Hepatocyte (in vitro differentiated cells): ENCODE measurements around the gene ATP13A3. TPM values are rescaled to one million over a fixed set of nuclear protein-coding genes. Genes with fewer than 3 reads are reported as not detected.

ENCODE experiments used
- DNase-seq: peaks from one replicate; pipeline ENCODE4 v3.0.0-alpha.2; 2016; ENCODE audit warnings: low spot score
- H2AFZ ChIP-seq: fragments of 200-600 bp; sonication (generic); 2 replicates; pipeline ENCODE4 v1.6.0; 2016; ENCODE audit warnings: antibody characterized with exemption, mild to moderate bottlenecking
- H3K27ac ChIP-seq: fragments of 200-600 bp; sonication (generic); 2 replicates; pipeline ENCODE4 v1.5.1; 2016; ENCODE audit warnings: mild to moderate bottlenecking
- H3K27me3 ChIP-seq: fragments of 200-600 bp; sonication (generic); 2 replicates; pipeline ENCODE4 v1.6.1; 2016
- H3K36me3 ChIP-seq: fragments of 200-600 bp; sonication (generic); replicated peaks from 2 replicates; pipeline ENCODE4 v1.5.1; 2016; ENCODE audit warnings: low read depth; ENCODE audit not compliant: insufficient read depth
- H3K4me1 ChIP-seq: fragments of 200-600 bp; sonication (generic); 2 replicates; pipeline ENCODE4 v1.5.1; 2016; ENCODE audit warnings: mild to moderate bottlenecking, moderate library complexity; ENCODE audit not compliant: insufficient read depth
- H3K4me2 ChIP-seq: fragments of 200-600 bp; sonication (generic); 2 replicates; pipeline ENCODE4 v1.6.0; 2016
- H3K4me3 ChIP-seq: fragments of 200-600 bp; sonication (generic); 2 replicates; pipeline ENCODE4 v1.5.1; 2016; ENCODE audit warnings: mild to moderate bottlenecking
- H3K79me2 ChIP-seq: fragments of 200-600 bp; sonication (generic); 2 replicates; pipeline ENCODE4 v1.6.0; 2017; ENCODE audit warnings: mild to moderate bottlenecking
- H3K9me2 ChIP-seq: fragments of 200-600 bp; sonication (generic); replicated peaks from 2 replicates; pipeline ENCODE4 v1.6.0; 2017; ENCODE audit warnings: mild to moderate bottlenecking; ENCODE audit not compliant: insufficient read depth
- H3K9me3 ChIP-seq: fragments of 200-600 bp; sonication (generic); 2 replicates; pipeline ENCODE4 v1.5.1; 2016; ENCODE audit warnings: low read depth, mild to moderate bottlenecking
- H4K20me1 ChIP-seq: fragments of 200-600 bp; sonication (generic); 2 replicates; pipeline ENCODE4 v1.6.0; 2016; ENCODE audit warnings: mild to moderate bottlenecking; ENCODE audit not compliant: insufficient read depth, poor library complexity, severe bottlenecking
- EZH2 ChIP-seq: fragments of 200-600 bp; sonication (generic); IDR thresholded peaks from 2 replicates; pipeline ENCODE4 v1.6.1; 2016; ENCODE audit warnings: antibody characterized with exemption, mild to moderate bottlenecking, borderline replicate concordance
- EZH2phosphoT487 ChIP-seq: fragments of 200-600 bp; sonication (generic); IDR thresholded peaks from one replicate; pipeline ENCODE4 v1.6.1; 2018; ENCODE audit warnings: antibody characterized with exemption, mild to moderate bottlenecking, low read depth, moderate library complexity; ENCODE audit not compliant: unreplicated experiment, severe bottlenecking
- WGBS: methylation state at CpG from one replicate; pipeline ENCODE4 v1.1.6; 2016; ENCODE audit warnings: low lambda C conversion rate; ENCODE audit errors: missing lambda C conversion rate; 5-methylcytosine and 5-hydroxymethylcytosine counted together
- polyA plus RNA-seq: library from polyadenylated mRNA; unstranded; fragments of >200 nt; fragmentation: Nextera tagmentation; extraction: Ambion mirVana; gene quantifications from 2 replicates; pipeline ENCODE4 v1.2.1, GENCODE V29; 2016
- total RNA-seq: library from RNA; depleted of rRNA; stranded (reverse); fragments of >200 nt; gene quantifications from 2 replicates; pipeline ENCODE4 v1.2.3, GENCODE V29; 2014
- TF ChIP-seq, protein P1 (sequence below): fragments of 200-600 bp; sonication (generic); IDR thresholded peaks from 2 replicates; pipeline ENCODE4 v1.5.1; 2016; ENCODE audit warnings: antibody characterized with exemption, mild to moderate bottlenecking; ENCODE audit not compliant: poor library complexity

The ATP13A3 gene
- total and polyA plus RNA-seq, 2 experiments from 2014 or later, result 18.3 to 131 TPM

DNA sequence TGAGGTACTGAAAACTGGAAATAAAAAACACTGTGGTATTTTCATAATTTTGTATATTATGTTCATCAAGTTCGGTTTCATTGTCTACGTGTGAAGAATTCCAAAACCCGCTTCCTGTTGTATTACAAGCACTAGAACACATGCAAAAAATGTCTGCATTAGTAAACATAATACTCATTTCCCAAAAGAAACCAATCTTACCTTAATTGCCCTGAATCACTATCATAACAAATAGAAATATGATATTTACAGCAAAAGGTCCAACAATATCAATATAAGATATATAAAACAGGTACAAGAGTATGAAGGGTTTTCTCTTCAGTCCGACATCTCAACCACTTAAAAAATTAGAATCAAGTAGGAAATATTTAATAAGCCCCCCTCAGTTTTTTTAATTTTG lies 61.4 kb downstream of the ATP13A3 start:
- no peaks in the 10 kb centered on the region for H3K9me3 ChIP-seq
- 98% methylated on average over 4 of the region's 4 CpGs for WGBS
- no peaks in the 10 kb centered on the region for H3K79me2 ChIP-seq
- TF ChIP-seq EZH2phosphoT487 (no peak), EZH2 (no peak)
- TF ChIP-seq, protein P1, sequence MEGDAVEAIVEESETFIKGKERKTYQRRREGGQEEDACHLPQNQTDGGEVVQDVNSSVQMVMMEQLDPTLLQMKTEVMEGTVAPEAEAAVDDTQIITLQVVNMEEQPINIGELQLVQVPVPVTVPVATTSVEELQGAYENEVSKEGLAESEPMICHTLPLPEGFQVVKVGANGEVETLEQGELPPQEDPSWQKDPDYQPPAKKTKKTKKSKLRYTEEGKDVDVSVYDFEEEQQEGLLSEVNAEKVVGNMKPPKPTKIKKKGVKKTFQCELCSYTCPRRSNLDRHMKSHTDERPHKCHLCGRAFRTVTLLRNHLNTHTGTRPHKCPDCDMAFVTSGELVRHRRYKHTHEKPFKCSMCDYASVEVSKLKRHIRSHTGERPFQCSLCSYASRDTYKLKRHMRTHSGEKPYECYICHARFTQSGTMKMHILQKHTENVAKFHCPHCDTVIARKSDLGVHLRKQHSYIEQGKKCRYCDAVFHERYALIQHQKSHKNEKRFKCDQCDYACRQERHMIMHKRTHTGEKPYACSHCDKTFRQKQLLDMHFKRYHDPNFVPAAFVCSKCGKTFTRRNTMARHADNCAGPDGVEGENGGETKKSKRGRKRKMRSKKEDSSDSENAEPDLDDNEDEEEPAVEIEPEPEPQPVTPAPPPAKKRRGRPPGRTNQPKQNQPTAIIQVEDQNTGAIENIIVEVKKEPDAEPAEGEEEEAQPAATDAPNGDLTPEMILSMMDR, result no peak
- no peak overlapping the region for H3K27ac ChIP-seq
- no peak for DNase-seq
- no peak overlapping the region for H3K4me2 ChIP-seq
- H2AFZ ChIP-seq, result no peak overlapping the region
- no peaks in the 10 kb centered on the region for H4K20me1 ChIP-seq
- no peaks in the 10 kb centered on the region for H3K4me1 ChIP-seq
- no peaks in the 10 kb centered on the region for H3K9me2 ChIP-seq
- no peaks in the 10 kb centered on the region for H3K27me3 ChIP-seq
- no peaks in the 10 kb centered on the region for H3K36me3 ChIP-seq
- H3K4me3 ChIP-seq, result no peak overlapping the region

DNA sequence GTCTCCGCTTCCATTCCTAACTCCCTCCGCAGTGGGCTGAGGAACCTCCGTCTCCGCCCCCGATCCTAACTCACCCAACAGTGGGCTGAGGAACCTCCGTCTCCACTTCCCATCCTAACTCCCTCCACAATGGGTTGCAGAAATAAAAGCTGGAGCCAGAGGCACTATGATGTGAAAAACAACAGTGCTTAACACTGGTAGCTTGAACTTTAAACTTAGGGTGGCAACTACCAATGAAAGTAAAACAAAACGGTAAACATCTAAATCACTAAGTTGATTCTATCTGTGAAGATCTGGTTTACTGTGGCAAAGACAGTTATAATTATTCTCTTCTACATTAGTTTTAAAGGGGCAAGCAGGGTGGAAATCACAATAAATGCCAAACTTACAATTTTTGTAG lies 61.8 kb downstream of the ATP13A3 start:
- H3K79me2 ChIP-seq, result no peaks in the 10 kb centered on the region
- H4K20me1 ChIP-seq, result no peaks in the 10 kb centered on the region
- no peak overlapping the region for H3K4me3 ChIP-seq
- H3K4me2 ChIP-seq, result no peak overlapping the region
- no peak overlapping the region for H2AFZ ChIP-seq
- no peaks in the 10 kb centered on the region for H3K9me3 ChIP-seq
- H3K27me3 ChIP-seq, result no peaks in the 10 kb centered on the region
- DNase-seq, result no peak
- no peaks in the 10 kb centered on the region for H3K9me2 ChIP-seq
- H3K4me1 ChIP-seq, result no peaks in the 10 kb centered on the region
- no peaks in the 10 kb centered on the region for H3K36me3 ChIP-seq
- 96% methylated on average over 7 of the region's 7 CpGs for WGBS
- no peak overlapping the region for H3K27ac ChIP-seq
- TF ChIP-seq, protein P1, result no peak
- TF ChIP-seq EZH2phosphoT487 (no peak), EZH2 (no peak)

DNA sequence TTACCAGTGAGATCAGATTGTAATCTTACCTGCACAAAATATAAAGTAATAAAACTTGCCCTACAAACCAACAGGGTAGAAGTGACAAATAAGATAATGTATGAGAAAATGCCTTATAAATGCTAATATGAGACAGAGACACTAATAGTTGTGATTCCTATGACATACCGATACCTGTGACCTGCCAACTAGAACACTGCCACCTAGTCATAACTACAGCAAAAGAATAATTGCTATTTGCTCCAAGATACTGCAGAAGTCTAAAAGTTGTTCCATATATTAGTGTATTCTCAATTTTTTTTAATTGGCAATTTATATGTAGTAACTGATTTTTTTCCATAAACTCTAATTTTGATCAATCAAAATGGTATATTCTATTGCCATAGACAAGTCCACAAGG lies 62.4 kb downstream of the ATP13A3 start:
- Histone ChIP-seq H3K4me2 (no peak overlapping the region), H3K79me2 (no peaks in the 10 kb centered on the region), H3K4me3 (no peak overlapping the region), H2AFZ (no peak overlapping the region), H3K27me3 (no peaks in the 10 kb centered on the region), H4K20me1 (no peaks in the 10 kb centered on the region), H3K9me2 (no peaks in the 10 kb centered on the region), H3K36me3 (no peaks in the 10 kb centered on the region), H3K4me1 (no peaks in the 10 kb centered on the region), H3K9me3 (no peaks in the 10 kb centered on the region), H3K27ac (no peak overlapping the region)
- TF ChIP-seq EZH2phosphoT487 (no peak), EZH2 (no peak)
- TF ChIP-seq, protein P1, result no peak
- no peak for DNase-seq
- WGBS, result 100% methylated on average over 1 of the region's 1 CpG

DNA sequence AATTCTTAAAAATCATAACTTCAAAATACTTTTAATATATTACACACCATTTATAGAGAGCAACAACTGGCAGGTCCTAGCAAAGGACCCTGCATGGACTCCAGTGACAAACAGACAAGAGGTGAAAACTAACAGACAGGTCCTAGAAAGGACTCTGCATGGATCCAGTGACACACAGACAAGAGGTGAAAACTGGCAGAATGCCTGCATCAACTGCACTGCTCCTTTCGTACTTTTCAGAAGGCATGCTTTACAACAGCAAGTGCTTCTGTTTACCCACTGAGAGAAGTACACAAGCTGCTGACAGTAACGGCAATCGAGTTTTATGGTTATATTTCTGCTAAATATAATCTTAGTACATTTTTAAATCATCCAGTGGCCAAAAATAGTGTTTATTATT lies 63.5 kb downstream of the ATP13A3 start:
- 67% methylated on average over 3 of the region's 3 CpGs for WGBS
- H4K20me1 ChIP-seq, result no peaks in the 10 kb centered on the region

More for the DNA sequence above, 63.5 kb downstream of the ATP13A3 start:
- no peaks in the 10 kb centered on the region for H3K79me2 ChIP-seq
- no peak for TF ChIP-seq EZH2phosphoT487
- TF ChIP-seq EZH2, result no peak
- no peaks in the 10 kb centered on the region for H3K9me3 ChIP-seq
- H3K36me3 ChIP-seq, result no peaks in the 10 kb centered on the region
- no peak overlapping the region for H3K4me3 ChIP-seq
- no peaks in the 10 kb centered on the region for H3K4me1 ChIP-seq
- no peaks in the 10 kb centered on the region for H3K27me3 ChIP-seq
- no peak overlapping the region for H2AFZ ChIP-seq
- H3K27ac ChIP-seq, result no peak overlapping the region
- DNase-seq, result no peak
- no peak overlapping the region for H3K4me2 ChIP-seq
- no peaks in the 10 kb centered on the region for H3K9me2 ChIP-seq
